Measurements from ENCODE around the gene B3GAT2.

- TF ChIP-seq, protein P1, sequence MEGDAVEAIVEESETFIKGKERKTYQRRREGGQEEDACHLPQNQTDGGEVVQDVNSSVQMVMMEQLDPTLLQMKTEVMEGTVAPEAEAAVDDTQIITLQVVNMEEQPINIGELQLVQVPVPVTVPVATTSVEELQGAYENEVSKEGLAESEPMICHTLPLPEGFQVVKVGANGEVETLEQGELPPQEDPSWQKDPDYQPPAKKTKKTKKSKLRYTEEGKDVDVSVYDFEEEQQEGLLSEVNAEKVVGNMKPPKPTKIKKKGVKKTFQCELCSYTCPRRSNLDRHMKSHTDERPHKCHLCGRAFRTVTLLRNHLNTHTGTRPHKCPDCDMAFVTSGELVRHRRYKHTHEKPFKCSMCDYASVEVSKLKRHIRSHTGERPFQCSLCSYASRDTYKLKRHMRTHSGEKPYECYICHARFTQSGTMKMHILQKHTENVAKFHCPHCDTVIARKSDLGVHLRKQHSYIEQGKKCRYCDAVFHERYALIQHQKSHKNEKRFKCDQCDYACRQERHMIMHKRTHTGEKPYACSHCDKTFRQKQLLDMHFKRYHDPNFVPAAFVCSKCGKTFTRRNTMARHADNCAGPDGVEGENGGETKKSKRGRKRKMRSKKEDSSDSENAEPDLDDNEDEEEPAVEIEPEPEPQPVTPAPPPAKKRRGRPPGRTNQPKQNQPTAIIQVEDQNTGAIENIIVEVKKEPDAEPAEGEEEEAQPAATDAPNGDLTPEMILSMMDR (conservative IDR thresholded peaks at IDR 0.05 in 1 of 2, IDR thresholded peaks at IDR 0.05 in 1 of 2; ENCODE audit: low read depth in 1 of 2, low read length in 2 of 2), result no peak
- no peak for TF ChIP-seq EZH2 (IDR thresholded peaks at IDR 0.05; ENCODE audit: low read length, missing control alignments)
Observed at GRCh38 chr6:70874181-70874913, 82.5 kb downstream of the B3GAT2 start.
